Activated CD4-positive, alpha-beta T cell treated with anti-CD3 and anti-CD28 coated beads, Interleukin-2, amount 10 ng/mL, durations not matched to agents 24 days and 14 days (primary cell): ENCODE measurements around the gene ZC3H18. TPM values are rescaled to one million over a fixed set of nuclear protein-coding genes. Genes with fewer than 3 reads are reported as not detected.

Source experiments
- DNase-seq: peaks from one replicate; pipeline ENCODE4 v3.0.0; 2022
- H3K27ac Mint-ChIP-seq: one replicate; pipeline ENCODE4 v1.8.0; 2022; ENCODE audit warnings: mild to moderate bottlenecking, mixed read lengths
- H3K27me3 Mint-ChIP-seq: one replicate; pipeline ENCODE4 v1.8.0; 2022; ENCODE audit warnings: mixed read lengths
- H3K36me3 Mint-ChIP-seq: one replicate; pipeline ENCODE4 v1.8.0; 2022; ENCODE audit warnings: low read depth, mild to moderate bottlenecking, mixed read lengths
- H3K4me1 Mint-ChIP-seq: one replicate; pipeline ENCODE4 v1.8.0; 2021; ENCODE audit warnings: mixed read lengths
- H3K4me3 Mint-ChIP-seq: one replicate; pipeline ENCODE4 v1.8.0; 2022; ENCODE audit warnings: mild to moderate bottlenecking, moderate library complexity, mixed read lengths
- H3K9me3 Mint-ChIP-seq: one replicate; pipeline ENCODE4 v1.8.0; 2021; ENCODE audit warnings: mixed read lengths
- intact Hi-C: fragments of 100-400 bp; cut with micrococcal nuclease; formaldehyde crosslinking; loops from one replicate; pipeline ENCODE4 v1.15.1; 2023
- total RNA-seq: library from RNA; stranded (reverse); gene quantifications from 2 replicates; pipeline ENCODE4 v1.2.3, GENCODE V29; 2022

ZC3H18 gene
- total RNA-seq, 1 donor from 2014 or later = 106 TPM

- no peak for DNase-seq
- H3K36me3 Mint-ChIP-seq = peaks cover 41% of the 10 kb centered on the region
These were observed 58.3 kb downstream of the ZC3H18 start for GRCh38 chr16:88628512-88628974.

GRCh38 chr16:88629835-88630234 lies 59.6 kb downstream of the ZC3H18 start:
- H3K9me3 Mint-ChIP-seq = no peaks in the 10 kb centered on the region
- H3K4me1 Mint-ChIP-seq = peaks cover 5% of the 10 kb centered on the region
- H3K36me3 Mint-ChIP-seq = peaks cover 34% of the 10 kb centered on the region
- H3K27ac Mint-ChIP-seq = no peak overlapping the region
- intact Hi-C loops = no loop called here
- no peaks in the 10 kb centered on the region for H3K27me3 Mint-ChIP-seq
- H3K4me3 Mint-ChIP-seq = no peak overlapping the region
- no peak for DNase-seq

More at GRCh38 chr16:88628512-88628974, 58.3 kb downstream of the ZC3H18 start:
- no peaks in the 10 kb centered on the region for H3K9me3 Mint-ChIP-seq
- no peak overlapping the region for H3K4me3 Mint-ChIP-seq
- intact Hi-C loops = no loop called here
- H3K27me3 Mint-ChIP-seq = no peaks in the 10 kb centered on the region
- H3K27ac Mint-ChIP-seq = no peak overlapping the region
- peaks cover 2% of the 10 kb centered on the region for H3K4me1 Mint-ChIP-seq

GRCh38 chr16:88630433-88630832 lies 60.2 kb downstream of the ZC3H18 start:
- intact Hi-C loops = no loop called here
- no peak for DNase-seq
- Mint-ChIP-seq H3K4me3 (no peak overlapping the region), H3K27ac (no peak overlapping the region), H3K36me3 (peaks cover 32% of the 10 kb centered on the region), H3K9me3 (no peaks in the 10 kb centered on the region), H3K27me3 (no peaks in the 10 kb centered on the region), H3K4me1 (peaks cover 10% of the 10 kb centered on the region)

- H3K4me3 Mint-ChIP-seq = no peak overlapping the region
- peaks cover 31% of the 10 kb centered on the region for H3K36me3 Mint-ChIP-seq
- no peaks in the 10 kb centered on the region for H3K9me3 Mint-ChIP-seq
- H3K27ac Mint-ChIP-seq = no peak overlapping the region
- DNase-seq = no peak
- peaks cover 11% of the 10 kb centered on the region for H3K4me1 Mint-ChIP-seq
- H3K27me3 Mint-ChIP-seq = no peaks in the 10 kb centered on the region
- intact Hi-C loops = no loop called here
These were observed 60.7 kb downstream of the ZC3H18 start for GRCh38 chr16:88630941-88631340.

- DNase-seq = no peak
- Mint-ChIP-seq H3K4me1 (peaks cover 12% of the 10 kb centered on the region), H3K27me3 (no peaks in the 10 kb centered on the region), H3K27ac (no peak overlapping the region), H3K36me3 (peaks cover 28% of the 10 kb centered on the region), H3K4me3 (no peak overlapping the region), H3K9me3 (no peaks in the 10 kb centered on the region)
- intact Hi-C loops = no loop called here
These were observed 61.2 kb downstream of the ZC3H18 start for GRCh38 chr16:88631384-88631783.

GRCh38 chr16:88631920-88632586 lies 61.9 kb downstream of the ZC3H18 start:
- H3K27ac Mint-ChIP-seq = no peak overlapping the region
- H3K4me1 Mint-ChIP-seq = peaks cover 13% of the 10 kb centered on the region
- peaks cover under 1% of the 10 kb centered on the region for H3K27me3 Mint-ChIP-seq
- H3K36me3 Mint-ChIP-seq = peaks cover 22% of the 10 kb centered on the region
- DNase-seq = peak; percentile 51
- no peaks in the 10 kb centered on the region for H3K9me3 Mint-ChIP-seq
- intact Hi-C loops = no loop called here
- no peak overlapping the region for H3K4me3 Mint-ChIP-seq

- H3K4me3 Mint-ChIP-seq = no peak overlapping the region
- no peaks in the 10 kb centered on the region for H3K9me3 Mint-ChIP-seq
- DNase-seq = peak; percentile 51
- H3K27me3 Mint-ChIP-seq = peaks cover 5% of the 10 kb centered on the region
- no peak overlapping the region for H3K27ac Mint-ChIP-seq
- intact Hi-C loops = no loop called here
- H3K4me1 Mint-ChIP-seq = peaks cover 18% of the 10 kb centered on the region
- H3K36me3 Mint-ChIP-seq = peaks cover 19% of the 10 kb centered on the region
These were observed 62.4 kb downstream of the ZC3H18 start for GRCh38 chr16:88632587-88632930.

- Mint-ChIP-seq H3K9me3 (no peaks in the 10 kb centered on the region), H3K27ac (peak overlapping the region; percentile 41), H3K27me3 (peaks cover 14% of the 10 kb centered on the region), H3K4me3 (peak overlapping the region; percentile 56), H3K4me1 (peaks cover 20% of the 10 kb centered on the region), H3K36me3 (peaks cover 15% of the 10 kb centered on the region)
- DNase-seq = peak; percentile 76
- intact Hi-C loops = loop anchor here (2.0 kb wide), 1 partner anchor 17 kb away; the partner anchor contains the start of gene CYBA
These were observed 63.5 kb downstream of the ZC3H18 start for GRCh38 chr16:88633684-88634140.

GRCh38 chr16:88634141-88634993 lies 64.2 kb downstream of the ZC3H18 start:
- Mint-ChIP-seq H3K9me3 (no peaks in the 10 kb centered on the region), H3K27me3 (peaks cover 14% of the 10 kb centered on the region), H3K4me3 (peak overlapping the region; percentile 79), H3K4me1 (peaks cover 20% of the 10 kb centered on the region), H3K27ac (peak overlapping the region; percentile 48), H3K36me3 (peaks cover 14% of the 10 kb centered on the region)
- intact Hi-C loops = loop anchor here (2.0 kb wide), 1 partner anchor 16 kb away; the partner anchor contains the start of gene CYBA
- peak; percentile 91 for DNase-seq

GRCh38 chr16:88634994-88635670 lies 64.9 kb downstream of the ZC3H18 start:
- peak overlapping the region; percentile 79 for H3K4me3 Mint-ChIP-seq
- intact Hi-C loops = loop anchor here (2.0 to 5.0 kb wide), 2 partner anchors 16 to 67 kb away; partner anchors contain the start of gene CYBA
- no peak for DNase-seq
- H3K27ac Mint-ChIP-seq = peak overlapping the region; percentile 34
- peaks cover 10% of the 10 kb centered on the region for H3K36me3 Mint-ChIP-seq
- peaks cover 21% of the 10 kb centered on the region for H3K4me1 Mint-ChIP-seq
- H3K9me3 Mint-ChIP-seq = no peaks in the 10 kb centered on the region
- peaks cover 18% of the 10 kb centered on the region for H3K27me3 Mint-ChIP-seq

- Mint-ChIP-seq H3K27ac (peak overlapping the region; percentile 74), H3K4me3 (peak overlapping the region; percentile 59), H3K36me3 (peaks cover 10% of the 10 kb centered on the region), H3K4me1 (peaks cover 23% of the 10 kb centered on the region), H3K27me3 (peaks cover 23% of the 10 kb centered on the region), H3K9me3 (no peaks in the 10 kb centered on the region)
- intact Hi-C loops = loop anchor here (2.0 to 5.0 kb wide), 2 partner anchors 15 to 67 kb away; partner anchors contain the start of gene CYBA
- DNase-seq = no peak
These were observed 65.6 kb downstream of the ZC3H18 start for GRCh38 chr16:88635671-88636319.

GRCh38 chr16:88636488-88637265 lies 66.5 kb downstream of the ZC3H18 start:
- H3K4me3 Mint-ChIP-seq = peak overlapping the region; percentile 8
- H3K4me1 Mint-ChIP-seq = peaks cover 23% of the 10 kb centered on the region
- H3K27ac Mint-ChIP-seq = peak overlapping the region; percentile 8
- H3K36me3 Mint-ChIP-seq = peaks cover 4% of the 10 kb centered on the region
- H3K9me3 Mint-ChIP-seq = no peaks in the 10 kb centered on the region
- no peak for DNase-seq
- peaks cover 25% of the 10 kb centered on the region for H3K27me3 Mint-ChIP-seq
- intact Hi-C loops = loop anchor here (5.0 kb wide), 1 partner anchor 66 kb away; no protein-coding TSS in a partner anchor
